Measurements from ENCODE around the gene CHCHD6.

Gene CHCHD6

DNA sequence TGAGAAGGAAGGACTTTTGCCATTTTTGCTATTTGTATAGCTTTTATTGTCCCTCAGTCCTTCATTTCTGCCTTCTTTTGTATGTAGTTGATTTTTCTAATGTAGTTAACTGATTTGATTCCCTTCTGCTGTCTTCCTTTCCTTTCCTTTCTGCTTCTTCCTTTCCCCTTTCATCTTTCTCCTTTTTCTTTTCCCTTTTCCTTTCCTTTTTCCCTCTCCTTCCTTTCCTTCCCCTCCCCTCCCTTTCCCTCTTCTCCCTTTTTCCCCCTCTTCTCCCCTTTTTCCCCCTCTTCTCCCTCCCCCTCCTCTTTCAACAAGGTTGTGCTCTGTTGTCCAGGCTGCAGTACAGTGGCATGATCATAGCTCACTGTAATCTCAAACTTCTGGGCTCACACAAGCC is 59.0 kb downstream of the CHCHD6 start:
- TF ChIP-seq, protein P1, sequence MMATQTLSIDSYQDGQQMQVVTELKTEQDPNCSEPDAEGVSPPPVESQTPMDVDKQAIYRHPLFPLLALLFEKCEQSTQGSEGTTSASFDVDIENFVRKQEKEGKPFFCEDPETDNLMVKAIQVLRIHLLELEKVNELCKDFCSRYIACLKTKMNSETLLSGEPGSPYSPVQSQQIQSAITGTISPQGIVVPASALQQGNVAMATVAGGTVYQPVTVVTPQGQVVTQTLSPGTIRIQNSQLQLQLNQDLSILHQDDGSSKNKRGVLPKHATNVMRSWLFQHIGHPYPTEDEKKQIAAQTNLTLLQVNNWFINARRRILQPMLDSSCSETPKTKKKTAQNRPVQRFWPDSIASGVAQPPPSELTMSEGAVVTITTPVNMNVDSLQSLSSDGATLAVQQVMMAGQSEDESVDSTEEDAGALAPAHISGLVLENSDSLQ (IDR thresholded peaks at IDR 0.05), result no peak
- no peak for TF ChIP-seq TARDBP (IDR thresholded peaks at IDR 0.05)
- no peak for TF ChIP-seq ARNT (IDR thresholded peaks at IDR 0.05)
- no peak for TF ChIP-seq FOXK2 (IDR thresholded peaks at IDR 0.05)
- TF ChIP-seq HDGF (IDR thresholded peaks at IDR 0.05; ENCODE audit: borderline replicate concordance), result no peak
- no peak for TF ChIP-seq ELF4 (IDR thresholded peaks at IDR 0.05)
- no peak for TF ChIP-seq LEF1 (IDR thresholded peaks at IDR 0.05; ENCODE audit: borderline replicate concordance)
- no peak for TF ChIP-seq L3MBTL2 (conservative IDR thresholded peaks at IDR 0.05)
- TF ChIP-seq SP1 (IDR thresholded peaks at IDR 0.05), result no peak
- TF ChIP-seq ZNF384 (IDR thresholded peaks at IDR 0.05), result no peak
- no peak for TF ChIP-seq CTBP1 (IDR thresholded peaks at IDR 0.05; ENCODE audit: borderline replicate concordance)
- CTCF ChIA-PET, result no interaction called here
- POLR2A ChIA-PET, result no interaction called here
- DNase-seq (ENCODE audit: extremely low spot score), result no peak

DNA sequence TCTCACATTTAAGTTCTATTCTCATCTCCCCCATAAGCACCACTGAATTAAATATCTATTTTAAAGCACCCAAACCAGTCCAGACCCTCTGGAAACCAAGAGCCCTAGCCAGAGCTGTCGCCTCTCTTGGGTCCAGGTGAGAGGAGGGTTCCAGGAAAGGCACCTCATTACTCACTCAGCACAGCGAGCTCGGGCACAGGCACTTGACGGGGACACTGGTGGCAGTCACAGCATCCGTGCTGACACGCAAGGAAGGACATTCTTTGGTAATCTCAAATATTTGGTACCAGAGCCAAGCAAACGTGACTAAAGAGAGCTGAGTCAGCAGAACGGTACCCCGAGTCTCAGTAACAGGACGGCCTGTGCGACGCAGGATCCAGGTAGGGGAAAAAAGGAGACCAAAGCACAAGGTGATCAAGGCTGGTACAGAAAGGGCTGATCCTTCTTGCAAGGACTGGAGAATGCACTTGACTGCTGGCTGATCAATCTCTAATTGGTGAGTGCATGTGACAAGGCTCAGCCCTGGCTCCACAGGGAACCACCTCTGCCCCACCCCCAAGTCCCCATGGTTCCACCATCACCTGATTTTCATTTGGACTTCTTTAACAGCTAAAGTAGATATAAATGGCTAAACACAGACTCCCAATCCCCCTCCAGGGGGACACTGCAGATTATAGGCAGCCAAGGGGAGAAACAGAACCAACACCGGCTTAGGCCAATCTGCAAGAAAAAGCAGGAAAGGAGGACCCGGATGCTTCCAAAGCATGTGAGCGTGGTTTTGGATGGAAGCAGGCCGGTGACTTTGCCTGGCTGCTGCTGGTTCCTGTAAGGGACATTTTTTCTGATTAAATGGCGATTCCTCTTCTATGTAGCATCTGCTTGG is 61.4 kb downstream of the CHCHD6 start:
- ChIA-PET CTCF (interaction anchor here (0.6 kb wide), 1 partner anchor 10 kb away, joined by 3 read pairs; no protein-coding TSS in a partner anchor), POLR2A (no interaction called here)
- no peak for DNase-seq (ENCODE audit: extremely low spot score)
- TF ChIP-seq BHLHE40 (IDR thresholded peaks at IDR 0.05; ENCODE audit: borderline replicate concordance) (no peak), FOXM1 (IDR thresholded peaks at IDR 0.05; ENCODE audit: borderline replicate concordance) (no peak), NFRKB (IDR thresholded peaks at IDR 0.05) (no peak), TARDBP (IDR thresholded peaks at IDR 0.05) (no peak), FOXA1 (IDR thresholded peaks at IDR 0.05) (no peak), ZNF384 (IDR thresholded peaks at IDR 0.05) (no peak), HDGF (IDR thresholded peaks at IDR 0.05; ENCODE audit: borderline replicate concordance) (no peak), ARNT (IDR thresholded peaks at IDR 0.05) (no peak), LEF1 (IDR thresholded peaks at IDR 0.05; ENCODE audit: borderline replicate concordance) (no peak), CTBP1 (IDR thresholded peaks at IDR 0.05; ENCODE audit: borderline replicate concordance) (no peak), FOXK2 (IDR thresholded peaks at IDR 0.05) (no peak), ELF4 (IDR thresholded peaks at IDR 0.05) (no peak), SUZ12 (IDR thresholded peaks at IDR 0.05) (no peak), SP1 (IDR thresholded peaks at IDR 0.05) (no peak), L3MBTL2 (conservative IDR thresholded peaks at IDR 0.05) (no peak)
- TF ChIP-seq, protein P1 (IDR thresholded peaks at IDR 0.05), result no peak

DNA sequence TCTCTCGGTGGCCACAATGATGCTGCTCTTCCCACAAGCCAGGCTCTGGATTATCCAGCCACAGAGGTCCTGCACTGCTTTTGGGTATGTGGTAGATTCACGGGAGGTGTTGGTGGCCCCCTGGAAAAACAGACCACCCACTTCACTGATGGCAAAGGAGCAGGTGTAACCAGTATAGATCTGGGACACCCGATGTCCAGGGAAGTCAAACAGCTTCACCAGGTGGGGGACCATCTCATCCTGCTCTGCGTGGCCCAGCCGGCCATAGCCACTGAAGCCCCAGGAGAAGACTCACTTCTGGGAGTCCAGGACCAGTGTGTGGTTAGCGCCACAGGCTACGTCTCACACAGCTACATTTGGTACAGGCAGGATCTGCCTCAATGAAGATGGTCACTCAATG is 62.6 kb downstream of the CHCHD6 start:
- ChIA-PET POLR2A (no interaction called here), CTCF (no interaction called here)
- TF ChIP-seq L3MBTL2 (conservative IDR thresholded peaks at IDR 0.05), result no peak
- TF ChIP-seq ELF4 (IDR thresholded peaks at IDR 0.05), result no peak
- no peak for TF ChIP-seq SP1 (IDR thresholded peaks at IDR 0.05)
- TF ChIP-seq BHLHE40 (IDR thresholded peaks at IDR 0.05; ENCODE audit: borderline replicate concordance), result no peak
- no peak for TF ChIP-seq CTBP1 (IDR thresholded peaks at IDR 0.05; ENCODE audit: borderline replicate concordance)
- no peak for TF ChIP-seq SUZ12 (IDR thresholded peaks at IDR 0.05)
- no peak for TF ChIP-seq FOXK2 (IDR thresholded peaks at IDR 0.05)
- no peak for TF ChIP-seq HDGF (IDR thresholded peaks at IDR 0.05; ENCODE audit: borderline replicate concordance)
- no peak for DNase-seq (ENCODE audit: extremely low spot score)

DNA sequence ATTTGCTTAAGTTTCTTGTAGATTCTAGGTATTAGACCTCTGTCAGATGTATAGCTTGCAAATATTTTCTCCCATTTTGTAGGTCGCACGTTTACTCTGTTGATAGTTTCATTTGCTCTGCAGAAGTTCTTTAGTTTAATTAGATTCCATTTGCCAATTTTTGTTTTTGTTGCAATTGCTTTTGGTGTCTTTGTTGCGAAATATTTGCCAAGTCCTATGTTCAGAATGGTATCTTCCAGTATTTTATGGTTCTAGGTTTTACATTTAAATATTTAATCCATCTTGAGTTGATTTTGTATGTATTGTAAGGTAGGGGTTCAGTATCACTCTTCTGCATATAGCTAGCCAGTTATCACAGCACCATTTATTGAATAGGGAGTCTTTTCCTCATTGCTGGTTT is 64.9 kb downstream of the CHCHD6 start:
- no peak for TF ChIP-seq FOXA1 (IDR thresholded peaks at IDR 0.05)
- TF ChIP-seq L3MBTL2 (conservative IDR thresholded peaks at IDR 0.05), result no peak
- no peak for TF ChIP-seq HDGF (IDR thresholded peaks at IDR 0.05; ENCODE audit: borderline replicate concordance)
- TF ChIP-seq ELF4 (IDR thresholded peaks at IDR 0.05), result no peak
- POLR2A ChIA-PET, result no interaction called here
- no peak for DNase-seq (ENCODE audit: extremely low spot score)
- CTCF ChIA-PET, result no interaction called here

DNA sequence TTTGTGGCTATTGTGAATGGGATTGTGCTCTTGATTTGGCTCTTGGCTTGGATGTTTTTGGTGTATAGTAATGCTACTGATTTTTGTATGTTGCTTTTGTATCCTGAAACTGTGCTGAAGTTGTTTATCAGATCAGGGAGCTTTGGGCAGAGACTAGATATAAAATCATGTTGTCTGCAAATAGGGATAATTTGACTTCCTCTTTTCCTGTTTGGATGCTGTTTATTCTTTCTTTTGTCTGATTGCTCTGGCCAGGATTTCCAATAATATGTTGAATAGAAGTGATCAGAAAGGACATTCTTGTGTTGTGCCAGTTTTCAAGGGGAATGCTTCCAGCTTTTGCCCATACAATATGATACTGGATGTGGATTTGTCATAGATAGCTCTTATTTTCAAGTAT is 66.1 kb downstream of the CHCHD6 start:
- POLR2A ChIA-PET, result no interaction called here
- CTCF ChIA-PET, result no interaction called here
- no peak for TF ChIP-seq FOXM1 (IDR thresholded peaks at IDR 0.05; ENCODE audit: borderline replicate concordance)
- no peak for TF ChIP-seq ZNF384 (IDR thresholded peaks at IDR 0.05)
- TF ChIP-seq ELF4 (IDR thresholded peaks at IDR 0.05), result no peak
- no peak for TF ChIP-seq BHLHE40 (IDR thresholded peaks at IDR 0.05; ENCODE audit: borderline replicate concordance)
- no peak for TF ChIP-seq NFRKB (IDR thresholded peaks at IDR 0.05)
- TF ChIP-seq SP1 (IDR thresholded peaks at IDR 0.05), result no peak
- TF ChIP-seq SUZ12 (IDR thresholded peaks at IDR 0.05), result no peak
- no peak for TF ChIP-seq CTBP1 (IDR thresholded peaks at IDR 0.05; ENCODE audit: borderline replicate concordance)
- no peak for TF ChIP-seq FOXK2 (IDR thresholded peaks at IDR 0.05)
- TF ChIP-seq, protein P1 (IDR thresholded peaks at IDR 0.05), result no peak
- no peak for TF ChIP-seq TARDBP (IDR thresholded peaks at IDR 0.05)
- no peak for TF ChIP-seq FOXA1 (IDR thresholded peaks at IDR 0.05)
- TF ChIP-seq ARNT (IDR thresholded peaks at IDR 0.05), result no peak
- TF ChIP-seq L3MBTL2 (conservative IDR thresholded peaks at IDR 0.05), result no peak
- no peak for TF ChIP-seq LEF1 (IDR thresholded peaks at IDR 0.05; ENCODE audit: borderline replicate concordance)
- TF ChIP-seq HDGF (IDR thresholded peaks at IDR 0.05; ENCODE audit: borderline replicate concordance), result no peak

DNA sequence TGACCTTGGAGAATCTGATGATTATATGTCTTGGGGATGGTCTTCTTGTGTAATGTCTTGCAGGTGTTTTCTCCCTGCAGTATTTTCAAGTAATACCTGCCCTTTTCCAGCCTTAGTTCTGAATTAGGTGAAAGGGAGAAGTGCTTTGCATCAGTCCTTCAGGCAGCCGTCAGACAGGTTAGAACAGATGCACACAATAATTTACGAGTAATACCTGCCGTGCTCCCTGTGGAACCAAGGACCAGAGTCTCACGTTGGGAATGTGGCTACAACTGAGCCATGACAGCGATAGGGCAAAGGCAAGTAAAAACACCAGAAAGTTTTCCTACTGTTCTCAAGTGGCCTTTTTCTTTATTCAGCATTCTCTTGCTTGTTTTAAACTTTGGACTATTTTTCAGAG is 69.1 kb downstream of the CHCHD6 start:
- POLR2A ChIA-PET, result no interaction called here
- TF ChIP-seq L3MBTL2 (conservative IDR thresholded peaks at IDR 0.05) (no peak), SP1 (IDR thresholded peaks at IDR 0.05) (no peak), TARDBP (IDR thresholded peaks at IDR 0.05) (no peak), ARNT (IDR thresholded peaks at IDR 0.05) (no peak), SUZ12 (IDR thresholded peaks at IDR 0.05) (no peak), BHLHE40 (IDR thresholded peaks at IDR 0.05; ENCODE audit: borderline replicate concordance) (no peak), FOXK2 (IDR thresholded peaks at IDR 0.05) (no peak), ZNF384 (IDR thresholded peaks at IDR 0.05) (no peak), FOXA1 (IDR thresholded peaks at IDR 0.05) (no peak), FOXM1 (IDR thresholded peaks at IDR 0.05; ENCODE audit: borderline replicate concordance) (no peak)
- TF ChIP-seq, protein P1 (IDR thresholded peaks at IDR 0.05), result no peak
- CTCF ChIA-PET, result no interaction called here
- DNase-seq (ENCODE audit: extremely low spot score), result no peak

More for the DNA sequence above, 66.1 kb downstream of the CHCHD6 start:
- DNase-seq (ENCODE audit: extremely low spot score), result no peak

Data from HEK293T (cell line).